RPMI7951 (cell line): ENCODE measurements around the gene THUMPD2. TPM values are rescaled to one million over a fixed set of nuclear protein-coding genes. Genes with fewer than 3 reads are reported as not detected.

Source experiments
- total RNA-seq: library from RNA; depleted of rRNA; stranded (reverse); fragments of >200 nt; shearing (Covaris generic); gene quantifications from 2 replicates; pipeline ENCODE4 v1.2.3, GENCODE V29; 2014; rRNA removed

THUMPD2 gene
- total RNA-seq, 1 experiment from 2014 or later = 6.5 TPM

Other genes starting within 250 kb of the THUMPD2 start
- gene TMEM178A, start 113.3 kb downstream of the THUMPD2 start, total RNA-seq = 0.10 TPM in 1 of 2 replicates, not detected in the other